Hypothalamus (tissue), 51 donors: ENCODE measurements around the gene PSMB5.
"Not testable (repeated sequence)": the region's sequence is repeated elsewhere in the genome, so short reads cannot be mapped to it uniquely, and the experiment has no call there.

ENCODE experiments used
- DNase-seq, 51 donors: peaks; one replicate each; lab custom pipeline; 2025; lab: John Stamatoyannopoulos, UW

The PSMB5 gene

DNA sequence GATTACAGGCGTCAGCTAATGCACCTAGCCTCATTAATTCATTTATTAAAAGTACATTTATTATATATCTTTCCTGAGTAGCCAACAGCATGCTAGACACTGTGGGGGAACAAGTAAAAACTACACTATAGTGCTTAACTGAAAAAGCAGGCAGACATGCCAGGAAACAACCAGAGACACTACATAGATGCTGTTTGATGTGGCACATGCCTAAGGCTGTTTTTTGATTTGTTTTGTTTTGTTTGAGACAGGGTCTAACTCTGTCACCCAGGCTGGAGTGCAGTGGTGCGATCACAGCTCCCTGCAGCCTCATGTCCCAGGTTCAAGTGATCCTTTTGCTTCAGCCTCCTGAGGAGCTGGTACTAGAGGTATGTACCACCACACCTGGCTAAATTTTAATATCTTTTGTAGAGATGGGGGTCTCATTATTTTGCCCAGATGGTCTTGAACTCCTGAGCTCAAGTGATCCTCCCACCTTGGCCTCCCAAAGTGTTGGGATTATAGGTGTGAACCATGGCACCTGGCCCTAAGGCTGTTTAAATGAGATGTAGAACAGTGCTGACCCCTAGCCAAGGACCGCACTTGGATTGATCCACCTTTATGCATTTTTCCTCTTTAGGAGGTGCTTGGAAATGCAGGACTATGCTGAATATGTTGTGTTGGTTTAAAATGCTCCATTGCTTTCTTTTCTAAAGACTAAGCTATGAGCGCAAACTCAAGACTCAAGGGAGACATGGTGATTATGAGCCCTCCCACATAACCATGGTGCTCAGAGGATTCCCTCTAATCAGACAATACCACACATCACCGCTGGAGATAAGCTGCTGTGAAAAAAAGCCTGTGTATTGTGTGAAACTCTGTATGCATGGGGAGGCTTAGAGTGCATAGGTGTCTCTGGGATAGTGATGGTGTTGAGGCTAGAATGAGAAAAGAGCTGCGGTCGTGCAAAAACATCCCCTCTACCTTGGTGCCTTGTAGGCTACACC is 14.3 kb downstream of the PSMB5 start:
- no peak for DNase-seq

DNA sequence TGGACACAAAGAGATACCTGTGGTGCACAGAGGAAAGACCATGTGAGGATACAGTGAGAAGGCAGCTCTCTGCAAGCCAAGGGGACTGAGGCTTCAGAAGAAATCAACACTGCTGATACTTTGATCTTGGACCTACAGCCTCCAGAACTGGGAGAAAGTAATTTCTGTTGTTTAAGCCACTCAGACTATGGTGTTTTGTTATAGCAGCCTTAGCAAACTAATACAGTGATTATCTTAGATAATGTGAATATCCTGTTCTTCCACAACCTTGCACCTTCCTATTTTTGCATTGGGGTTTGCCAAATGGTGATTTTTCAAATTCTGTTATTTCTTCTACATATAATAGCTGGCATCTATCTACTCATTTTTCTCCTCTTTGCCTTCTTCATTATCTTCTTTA is 16.6 kb downstream of the PSMB5 start:
- DNase-seq: no peak

GRCh38 chr14:23017091-23017490 is 17.6 kb downstream of the PSMB5 start:
- no peak for DNase-seq

- no peak for DNase-seq
Observed at GRCh38 chr14:23015618-23016017, 19.1 kb downstream of the PSMB5 start.

- DNase-seq: not testable (repeated sequence)
Observed at GRCh38 chr14:23013749-23014054, 21.0 kb downstream of the PSMB5 start.

- no peak for DNase-seq
Observed at GRCh38 chr14:23013054-23013748, 21.5 kb downstream of the PSMB5 start.

DNA sequence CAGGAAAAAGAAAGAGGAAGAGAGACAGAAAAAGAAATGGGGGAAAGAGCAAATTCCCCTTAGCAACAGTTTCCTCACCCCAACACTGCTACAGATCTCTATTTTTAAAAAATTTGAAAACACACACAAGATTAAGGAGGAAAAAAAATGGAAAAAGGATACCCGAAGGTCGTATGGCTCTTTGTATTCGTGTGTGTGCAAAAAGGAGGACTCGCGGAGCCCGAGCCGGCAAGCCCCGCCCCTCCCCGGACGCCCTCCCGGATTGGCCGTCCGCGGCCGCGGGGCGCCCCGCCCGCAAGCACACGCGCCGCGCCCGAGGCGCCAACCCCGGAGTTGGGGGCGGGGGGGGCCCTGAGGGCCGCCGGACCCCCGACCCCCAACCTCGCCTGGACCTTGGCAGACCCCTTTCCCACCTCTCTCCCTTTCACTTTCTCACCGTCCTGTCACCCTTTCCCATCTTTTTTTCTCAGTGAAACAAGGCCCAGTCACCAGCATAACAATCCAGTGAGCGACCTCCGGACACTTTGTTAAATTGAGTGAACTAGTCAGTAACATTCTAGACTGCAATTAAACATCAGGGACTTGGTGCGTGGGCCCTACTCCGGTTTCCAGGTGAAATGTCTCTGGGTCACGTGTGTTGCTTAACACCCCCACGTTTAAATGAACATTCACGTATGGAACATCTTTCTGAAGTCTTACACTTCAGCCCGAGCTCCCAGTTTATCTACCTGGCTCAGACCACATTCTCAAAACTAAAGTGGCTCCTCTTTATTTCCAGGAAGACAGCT is 24.6 kb downstream of the PSMB5 start, which contains the start of gene C14orf93:
Gene C14orf93 (minus strand): TSS at position 205 of the 788 bp plus-strand sequence. CDS start 11,120 bp downstream, outside the sequence.
- peak in 48 of 51 donors; percentile 4 to 85 (median 47) for DNase-seq

GRCh38 chr14:23009483-23009938 is 25.2 kb downstream of the PSMB5 start:
- DNase-seq: no peak

DNA sequence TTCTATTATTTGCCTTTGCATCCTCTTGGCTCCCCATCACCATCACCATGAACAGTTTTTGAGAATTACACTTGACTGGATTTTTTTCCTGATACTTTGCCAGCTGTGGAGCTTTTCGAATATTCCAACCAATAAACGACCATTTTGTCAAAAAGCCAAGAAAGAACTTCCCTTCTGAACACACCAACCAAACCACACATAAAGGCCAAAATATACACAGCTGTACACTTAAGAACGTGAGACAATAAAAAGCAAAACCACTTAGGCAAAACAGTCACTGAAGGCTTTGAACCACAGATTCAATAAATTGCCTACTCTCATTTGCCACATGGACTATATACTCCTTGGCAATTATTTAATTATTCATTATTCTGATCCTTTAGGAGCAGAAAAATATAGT is 25.9 kb downstream of the PSMB5 start:
- DNase-seq: no peak

GRCh38 chr14:23006544-23007419 is 27.9 kb downstream of the PSMB5 start:
- peak; percentile 73 to 99 (median 95) for DNase-seq

DNA sequence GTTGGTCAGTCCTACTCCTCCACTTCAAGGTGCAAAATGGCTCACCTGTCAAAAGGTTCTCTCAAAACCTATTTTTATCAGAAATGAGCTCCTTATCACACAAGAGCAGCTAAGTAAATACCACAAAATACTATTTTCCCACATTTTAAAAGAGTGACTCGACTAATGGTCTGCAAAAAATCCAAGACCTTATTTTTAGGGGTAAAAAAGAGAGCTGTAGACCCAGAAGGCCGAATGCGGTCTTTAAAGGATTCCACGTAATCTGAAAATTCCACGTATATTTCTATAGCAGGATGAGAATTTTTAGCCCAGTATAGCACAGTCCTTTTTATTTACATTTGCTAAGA is 28.5 kb downstream of the PSMB5 start:
- DNase-seq: no peak

DNA sequence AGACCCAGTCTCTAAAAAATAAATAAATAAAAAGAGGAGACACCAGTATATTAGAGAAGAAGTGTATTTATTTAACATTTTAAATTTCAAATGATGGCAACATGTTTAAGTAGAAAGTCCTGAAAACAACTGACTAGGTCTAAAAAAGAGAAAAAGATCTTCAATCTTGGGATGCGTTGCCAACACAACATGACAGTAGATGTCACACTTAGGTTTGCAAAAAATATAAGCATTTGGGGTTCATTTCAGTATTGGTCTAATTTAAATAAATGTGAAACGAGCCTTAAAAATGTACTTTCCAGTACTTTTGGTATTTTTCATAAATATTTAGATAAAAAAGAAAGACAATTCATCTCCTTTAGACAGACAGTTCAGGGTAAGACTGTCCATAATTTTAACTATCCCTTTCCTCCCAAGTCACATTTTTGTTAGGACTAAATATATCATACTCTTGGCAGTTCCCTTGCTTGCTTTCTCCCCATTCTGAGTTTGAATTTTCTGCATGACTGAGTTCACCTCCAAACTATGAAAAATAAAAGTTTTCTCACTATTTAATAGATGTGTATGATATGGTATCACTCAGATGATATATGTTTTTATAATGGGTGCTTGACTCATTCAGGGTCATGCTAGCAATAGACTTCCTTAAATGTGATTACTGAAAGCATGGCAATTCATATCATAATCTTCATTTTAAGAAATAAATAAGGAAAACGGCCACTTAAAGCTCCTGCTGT is 29.1 kb downstream of the PSMB5 start:
- no peak for DNase-seq

DNA sequence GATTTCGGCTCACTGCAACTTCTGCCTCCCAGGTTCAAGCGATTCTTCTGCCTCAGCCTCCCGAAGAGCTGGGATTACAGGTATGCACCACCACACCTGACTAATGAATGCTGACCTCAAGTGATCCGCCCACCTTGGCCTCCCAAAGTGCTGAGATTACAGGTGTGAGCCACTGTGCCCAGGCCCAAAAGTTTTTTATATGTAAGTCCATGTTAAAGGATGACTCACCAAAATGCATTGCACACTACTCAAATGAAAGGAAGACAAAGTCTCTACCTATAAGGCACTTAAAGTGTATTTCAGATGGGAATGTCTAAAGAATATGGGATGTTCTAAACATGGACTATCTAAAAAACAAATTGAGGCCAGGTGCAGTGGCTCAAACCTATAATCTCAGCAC is 30.4 kb downstream of the PSMB5 start:
- DNase-seq: not testable (repeated sequence)

GRCh38 chr14:23002592-23002991 is 32.1 kb downstream of the PSMB5 start:
- no peak for DNase-seq

GRCh38 chr14:23000860-23001259 is 33.8 kb downstream of the PSMB5 start:
- no peak for DNase-seq

GRCh38 chr14:22998329-22999012 is 36.2 kb downstream of the PSMB5 start:
- DNase-seq: no peak

DNA sequence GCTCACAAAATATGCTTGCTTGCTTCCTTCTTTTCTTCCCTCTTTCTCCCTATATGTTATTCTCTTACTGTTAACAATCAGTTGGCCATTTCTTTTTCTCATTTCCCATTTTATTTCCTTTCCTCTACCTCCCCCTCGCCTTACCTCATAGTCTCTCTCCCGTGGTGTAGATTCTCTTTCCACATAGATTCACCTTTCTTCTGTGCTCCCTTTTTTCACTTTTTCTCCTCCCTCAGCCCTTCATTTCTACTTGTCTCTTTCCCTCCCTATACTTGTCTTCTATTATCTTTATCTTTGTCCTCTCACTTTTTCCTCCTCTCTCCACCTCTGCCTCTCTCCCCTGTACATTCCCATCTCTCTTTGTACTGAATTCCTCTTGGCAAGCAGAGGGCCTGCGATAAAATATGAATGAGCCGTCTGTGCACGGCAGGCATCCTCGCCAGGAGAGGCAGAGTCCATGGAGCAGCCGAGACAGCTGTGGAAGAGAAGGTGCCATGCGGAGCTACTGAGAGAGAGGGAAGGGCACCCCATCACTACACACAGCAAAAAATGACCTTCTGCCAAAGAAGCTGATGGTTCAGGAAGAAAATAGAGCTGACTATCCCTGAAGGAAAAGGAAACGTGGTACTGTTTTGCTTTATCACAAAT is 36.9 kb downstream of the PSMB5 start:
- no peak for DNase-seq
